IMR-90 (cell line): ENCODE results near the gene ACTRT2. TPM values are rescaled to one million over a fixed set of nuclear protein-coding genes. Genes with fewer than 3 reads are reported as not detected.

ENCODE experiments used
- ATAC-seq: fragments of 200-7000 bp; cut with Tn5 transposase; 2 replicates; pipeline ENCODE4 v1.9.1; 2020; ENCODE audit warnings: low read depth, mild to moderate bottlenecking, moderate library complexity
- BruUV-seq: library from RNA; stranded (reverse); fragments of 400-500 nt; replicated peaks from 2 replicates; lab custom pipeline; 2021; lab: Mats Ljungman, UMichigan
- CTCF ChIA-PET: fragments of 300-600 bp; formaldehyde crosslinking; extraction: SDS; loops from one replicate; lab custom pipeline; 2021; ENCODE audit warnings: antibody characterized with exemption; lab: Yijun Ruan, JAX
- POLR2A ChIA-PET: fragments of 300-600 bp; sonication (Branson Sonifier 250); formaldehyde crosslinking; loops from one replicate; lab custom pipeline; 2022; ENCODE audit warnings: antibody characterized with exemption; ENCODE audit not compliant: unreplicated experiment; lab: Charles Lee
- DNase-seq: peaks from one replicate; pipeline ENCODE4 v3.0.0; 2013
- H2AFZ ChIP-seq: replicated peaks from 2 replicates; pipeline ENCODE3; 2013; ENCODE audit warnings: low read length, mild to moderate bottlenecking; ENCODE audit not compliant: poor library complexity
- H2AK5ac ChIP-seq: 2 replicates; pipeline ENCODE4 v1.6.1; 2013; ENCODE audit warnings: low read depth, low read length, inconsistent platforms
- H2AK9ac ChIP-seq: replicated peaks from 2 replicates; pipeline ENCODE3; 2013; ENCODE audit warnings: mild to moderate bottlenecking, low read depth, low read length, moderate library complexity; ENCODE audit not compliant: poor library complexity
- H2BK120ac ChIP-seq: 2 replicates; pipeline ENCODE4 v1.6.1; 2013; ENCODE audit warnings: low read depth, low read length, inconsistent platforms
- H2BK15ac ChIP-seq: 3 replicates; pipeline ENCODE4 v1.6.1; 2013; ENCODE audit warnings: low read depth, low read length, inconsistent platforms
- H2BK20ac ChIP-seq: 2 replicates; pipeline ENCODE4 v1.6.1; 2013; ENCODE audit warnings: low read depth, mild to moderate bottlenecking, inconsistent platforms, low read length, moderate library complexity
- H2BK5ac ChIP-seq: 2 replicates; pipeline ENCODE4 v1.6.1; 2013; ENCODE audit warnings: mild to moderate bottlenecking, low read depth, low read length, inconsistent platforms; ENCODE audit not compliant: poor library complexity, severe bottlenecking
- H3K14ac ChIP-seq: replicated peaks from 2 replicates; pipeline ENCODE4 v1.6.1; 2013; ENCODE audit warnings: low read depth, low read length, inconsistent platforms
- H3K18ac ChIP-seq: 2 replicates; pipeline ENCODE4 v1.6.1; 2013; ENCODE audit warnings: low read depth, low read length, control low read depth
- H3K23ac ChIP-seq: 2 replicates; pipeline ENCODE4 v1.6.1; 2013; ENCODE audit warnings: low read depth, low read length, inconsistent platforms
- H3K27ac ChIP-seq: 2 replicates; pipeline ENCODE4 v1.5.1; 2013; ENCODE audit warnings: mild to moderate bottlenecking, control low read depth, low read length; ENCODE audit not compliant: insufficient read depth
- H3K27me3 ChIP-seq: 2 replicates; pipeline ENCODE4 v1.6.1; 2013; ENCODE audit warnings: low read length; ENCODE audit not compliant: control insufficient read depth, insufficient read depth
- H3K36me3 ChIP-seq: 2 replicates; pipeline ENCODE4 v1.6.1; 2013; ENCODE audit warnings: low read length, mixed read lengths; ENCODE audit not compliant: control insufficient read depth, insufficient read depth
- H3K4ac ChIP-seq: 2 replicates; pipeline ENCODE4 v1.6.1; 2013; ENCODE audit warnings: low read depth, low read length, inconsistent platforms
- H3K4me1 ChIP-seq: 2 replicates; pipeline ENCODE4 v1.6.1; 2013; ENCODE audit warnings: low read length, mixed read lengths; ENCODE audit not compliant: control insufficient read depth, insufficient read depth
- H3K4me2 ChIP-seq: 2 replicates; pipeline ENCODE4 v1.6.1; 2013; ENCODE audit warnings: low read depth, mild to moderate bottlenecking, control low read depth, low read length, moderate library complexity
- H3K4me3 ChIP-seq: 2 replicates; pipeline ENCODE4 v1.5.1; 2013; ENCODE audit warnings: low read depth, mild to moderate bottlenecking, control low read depth, low read length, moderate library complexity; ENCODE audit not compliant: insufficient read depth
- H3K56ac ChIP-seq: 2 replicates; pipeline ENCODE4 v1.6.1; 2013; ENCODE audit warnings: low read length, inconsistent platforms; ENCODE audit not compliant: insufficient read depth; ENCODE audit errors: extremely low read depth
- H3K79me1 ChIP-seq, 2 experiments: 2 replicates each; pipeline ENCODE4 v1.6.1; 2013; ENCODE audit warnings: low read length in 2 of 2, inconsistent platforms in 1 of 2, low read depth in 1 of 2
- H3K9ac ChIP-seq: 2 replicates; pipeline ENCODE4 v1.6.1; 2013; ENCODE audit warnings: low read depth, low read length, control low read depth
- H3K9me1 ChIP-seq: 2 replicates; pipeline ENCODE4 v1.6.1; 2013; ENCODE audit warnings: low read length, inconsistent platforms; ENCODE audit not compliant: insufficient read depth
- H3K9me3 ChIP-seq: 2 replicates; pipeline ENCODE4 v1.6.1; 2013; ENCODE audit warnings: low read length; ENCODE audit not compliant: control insufficient read depth, insufficient read depth
- H4K20me1 ChIP-seq: 2 replicates; pipeline ENCODE4 v1.6.1; 2013; ENCODE audit warnings: low read length, inconsistent platforms; ENCODE audit not compliant: insufficient read depth
- H4K5ac ChIP-seq: 2 replicates; pipeline ENCODE4 v1.6.1; 2013; ENCODE audit warnings: mild to moderate bottlenecking, low read depth, low read length, control low read depth
- H4K8ac ChIP-seq, 2 experiments: 2 replicates each; pipeline ENCODE4 v1.6.1; 2013; ENCODE audit warnings: low read depth in 2 of 2, low read length in 2 of 2, control low read depth in 1 of 2, inconsistent platforms in 1 of 2
- H4K91ac ChIP-seq: 2 replicates; pipeline ENCODE4 v1.6.1; 2013; ENCODE audit warnings: low read depth, low read length, inconsistent platforms; ENCODE audit not compliant: insufficient read depth
- MAZ ChIP-seq: IDR thresholded peaks from 2 replicates; pipeline ENCODE4 v1.6.1; 2012; ENCODE audit warnings: low read depth, mild to moderate bottlenecking, low read length, improper control_type of control experiment, moderate library complexity, borderline replicate concordance
- NFE2L2 ChIP-seq: fragments of 150-350 bp; IDR thresholded peaks from 2 replicates; pipeline ENCODE4 v1.6.1; 2016; ENCODE audit warnings: low read depth, mild to moderate bottlenecking, low read length
- RAD21 ChIP-seq: IDR thresholded peaks from 2 replicates; pipeline ENCODE4 v1.6.1; 2012; ENCODE audit warnings: low read length, improper control_type of control experiment
- RFX5 ChIP-seq: IDR thresholded peaks from 2 replicates; pipeline ENCODE4 v1.8.0; 2012; ENCODE audit warnings: low read depth, mild to moderate bottlenecking, low read length, moderate library complexity
- WGBS, 2 experiments: methylation state at CpG; one replicate each; pipeline versions ENCODE4 v1.1.5 to v1.1.7; 2013; ENCODE audit warnings: missing lambda C conversion rate in 2 of 2; ENCODE audit not compliant: insufficient read length in 1 of 2; ENCODE audit errors: extremely low coverage in 2 of 2; 5-methylcytosine and 5-hydroxymethylcytosine counted together
- dilution Hi-C: fragments of 300-500 bp; cut with HindIII; formaldehyde crosslinking; loops from one replicate; pipeline ENCODE4 v1.14.3; 2018; ENCODE audit warnings: low sequenced_read_pairs; ENCODE audit not compliant: unreplicated experiment
- in situ Hi-C: fragments of 300-500 bp; cut with MboI; formaldehyde crosslinking; loops from 3 replicates; pipeline ENCODE4 v1.14.3; 2019; ENCODE audit warnings: low sequenced_read_pairs, inconsistent platforms, mixed read lengths
- intact Hi-C: fragments of 100-400 bp; cut with micrococcal nuclease; formaldehyde crosslinking; loops from 2 replicates; pipeline ENCODE4 v1.10.0; 2022
- polyA plus RNA-seq, 3 experiments: library from polyadenylated mRNA; depleted of rRNA; stranded (reverse); fragments of >200 nt; gene quantifications; 2 replicates each; pipeline ENCODE4 v1.2.3, GENCODE V29; 2012; ENCODE audit warnings: low replicate concordance in 1 of 3
- total RNA-seq: library from RNA; depleted of rRNA; stranded (reverse); fragments of >200 nt; gene quantifications from 2 replicates; pipeline ENCODE4 v1.2.3, GENCODE V29; 2012

The ACTRT2 gene
- total and polyA plus RNA-seq, 2 of the 4 experiments (the other 2 are of a cell fraction) = not detected

DNA sequence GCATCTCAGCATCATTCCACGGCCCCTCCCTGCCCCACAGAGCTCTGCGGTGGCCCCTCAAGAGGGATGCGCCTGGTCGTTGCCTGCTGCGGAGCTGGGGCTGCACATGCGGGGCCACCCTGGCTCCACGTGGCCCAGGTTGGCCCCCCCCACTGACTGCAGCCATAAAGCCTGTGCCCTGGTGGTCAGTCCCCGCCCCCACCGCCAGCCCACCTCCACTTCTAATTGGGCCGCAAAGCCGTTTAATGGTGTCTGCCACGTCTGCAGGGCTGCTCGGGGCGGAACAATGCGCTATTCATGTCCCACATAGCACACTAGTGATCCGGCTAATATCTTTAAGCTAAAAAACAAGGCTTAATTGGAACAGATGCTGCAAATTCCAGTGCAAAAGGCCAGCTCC lies 33.5 kb upstream of the ACTRT2 start:
- no TSS peak for BruUV-seq
- Histone ChIP-seq H4K20me1 (no peaks in the 10 kb centered on the region), H3K18ac (no peak overlapping the region), H3K4me1 (no peaks in the 10 kb centered on the region), H3K79me1 (no peaks in the 10 kb centered on the region), H4K91ac (no peak overlapping the region), H3K36me3 (no peaks in the 10 kb centered on the region), H4K8ac (no peak overlapping the region), H2BK15ac (no peak overlapping the region), H3K27me3 (no peaks in the 10 kb centered on the region), H4K5ac (no peak overlapping the region), H3K56ac (no peak overlapping the region), H2AFZ (no peak overlapping the region), H3K4ac (no peak overlapping the region), H2BK120ac (no peak overlapping the region), H3K9me3 (peaks cover 48% of the 10 kb centered on the region), H3K4me3 (no peak overlapping the region), H2BK20ac (no peak overlapping the region), H2BK5ac (no peak overlapping the region), H3K14ac (no peak overlapping the region), H2AK9ac (no peak overlapping the region), H3K9ac (no peak overlapping the region), H3K27ac (no peak overlapping the region), H3K9me1 (no peaks in the 10 kb centered on the region), H3K4me2 (no peak overlapping the region), H2AK5ac (no peak overlapping the region), H3K23ac (no peak overlapping the region)
- in situ Hi-C loops = no loop called here
- TF ChIP-seq RFX5 (no peak), NFE2L2 (no peak), MAZ (no peak), RAD21 (no peak)
- no peak for DNase-seq
- dilution Hi-C loops = no loop called here
- intact Hi-C loops = no loop called here
- POLR2A ChIA-PET = no interaction called here
- CTCF ChIA-PET = no interaction called here
- 80% methylated on average over 7 of the region's 16 CpGs; no CpG with 5 or more reads in 1 of the 2 experiments for WGBS, 2 experiments
- no peak for ATAC-seq
